ENCODE data around the gene SUN3. TPM values are rescaled to one million over a fixed set of nuclear protein-coding genes. Genes with fewer than 3 reads are reported as not detected.

The SUN3 gene
- total RNA-seq, 1 donor from 2014 or later, result not detected

DNA sequence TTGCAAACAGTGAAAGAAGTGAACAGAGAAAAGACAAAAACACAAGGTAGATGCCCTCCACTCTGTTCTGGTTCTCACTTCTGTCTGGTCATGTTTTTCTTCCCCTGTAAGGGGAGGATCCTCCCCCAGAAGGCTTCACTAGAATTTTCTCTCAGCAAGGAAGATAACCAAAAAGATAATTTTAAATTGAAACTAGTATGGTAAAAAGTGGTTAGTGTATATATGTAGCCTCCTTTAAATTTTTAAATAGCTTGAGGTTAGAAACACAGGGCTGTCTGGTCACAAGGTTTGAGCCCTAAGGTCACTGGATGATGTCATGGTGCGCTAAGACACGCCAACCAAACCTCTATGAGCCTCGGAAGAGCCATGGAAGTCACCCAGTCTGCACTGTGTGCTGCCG is 75.1 kb downstream of the SUN3 start:
- Mint-ChIP-seq H3K27me3 (no peaks in the 10 kb centered on the region), H3K4me3 (no peak overlapping the region), H3K4me1 (no peaks in the 10 kb centered on the region), H3K36me3 (ENCODE audit: low read depth) (peaks cover 44% of the 10 kb centered on the region), H3K27ac (no peak overlapping the region), H3K9me3 (no peaks in the 10 kb centered on the region)
- DNase-seq, result no peak
- POLR2A ChIA-PET, result interaction anchor here (0.6 kb wide), 1 partner anchor 94 kb away, joined by 5 read pairs; no protein-coding TSS in a partner anchor
- no peak for ATAC-seq (ENCODE audit: low read depth)
- intact Hi-C loops (cut with micrococcal nuclease), result no loop called here
- CTCF ChIA-PET, result interaction anchor here (1.1 kb wide), 2 partner anchors 8 to 688 kb away, joined by 3 read pairs; no protein-coding TSS in a partner anchor
- TF ChIP-seq, protein P1, sequence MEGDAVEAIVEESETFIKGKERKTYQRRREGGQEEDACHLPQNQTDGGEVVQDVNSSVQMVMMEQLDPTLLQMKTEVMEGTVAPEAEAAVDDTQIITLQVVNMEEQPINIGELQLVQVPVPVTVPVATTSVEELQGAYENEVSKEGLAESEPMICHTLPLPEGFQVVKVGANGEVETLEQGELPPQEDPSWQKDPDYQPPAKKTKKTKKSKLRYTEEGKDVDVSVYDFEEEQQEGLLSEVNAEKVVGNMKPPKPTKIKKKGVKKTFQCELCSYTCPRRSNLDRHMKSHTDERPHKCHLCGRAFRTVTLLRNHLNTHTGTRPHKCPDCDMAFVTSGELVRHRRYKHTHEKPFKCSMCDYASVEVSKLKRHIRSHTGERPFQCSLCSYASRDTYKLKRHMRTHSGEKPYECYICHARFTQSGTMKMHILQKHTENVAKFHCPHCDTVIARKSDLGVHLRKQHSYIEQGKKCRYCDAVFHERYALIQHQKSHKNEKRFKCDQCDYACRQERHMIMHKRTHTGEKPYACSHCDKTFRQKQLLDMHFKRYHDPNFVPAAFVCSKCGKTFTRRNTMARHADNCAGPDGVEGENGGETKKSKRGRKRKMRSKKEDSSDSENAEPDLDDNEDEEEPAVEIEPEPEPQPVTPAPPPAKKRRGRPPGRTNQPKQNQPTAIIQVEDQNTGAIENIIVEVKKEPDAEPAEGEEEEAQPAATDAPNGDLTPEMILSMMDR (IDR thresholded peaks at IDR 0.05), result no peak

- H3K4me1 Mint-ChIP-seq, result no peaks in the 10 kb centered on the region
- peaks cover 34% of the 10 kb centered on the region for H3K36me3 Mint-ChIP-seq (ENCODE audit: low read depth)
- DNase-seq (no peak), ATAC-seq (ENCODE audit: low read depth) (no peak)
- H3K27ac Mint-ChIP-seq, result no peak overlapping the region
- H3K4me3 Mint-ChIP-seq, result no peak overlapping the region
- H3K27me3 Mint-ChIP-seq, result no peaks in the 10 kb centered on the region
- intact Hi-C loops (cut with micrococcal nuclease), result no loop called here
- POLR2A ChIA-PET, result no interaction called here
- CTCF ChIA-PET, result no interaction called here
- H3K9me3 Mint-ChIP-seq, result no peaks in the 10 kb centered on the region
- TF ChIP-seq, protein P1 (IDR thresholded peaks at IDR 0.05), result no peak
Observed at GRCh38 chr7:47952224-47952623, 76.7 kb downstream of the SUN3 start.

DNA sequence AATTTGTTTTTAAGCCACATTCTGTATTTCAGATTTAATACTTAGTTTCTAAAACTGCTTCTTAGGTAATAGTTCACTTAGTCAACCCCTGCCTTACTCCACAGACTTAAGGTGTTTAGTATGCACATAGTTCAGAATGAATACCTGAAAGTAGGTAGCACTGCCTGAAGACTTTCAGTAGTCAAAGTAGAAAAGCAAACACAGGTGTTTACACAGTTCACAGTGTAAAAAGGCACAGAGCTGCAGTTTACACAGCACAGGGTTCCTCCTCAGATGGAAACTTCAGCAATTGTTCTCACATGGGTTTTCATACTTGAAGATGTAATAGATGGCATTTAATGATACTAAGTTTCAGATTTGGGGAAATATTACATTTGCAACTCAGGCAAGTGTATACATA is 77.5 kb downstream of the SUN3 start:
- TF ChIP-seq, protein P1 (IDR thresholded peaks at IDR 0.05), result no peak
- intact Hi-C loops (cut with micrococcal nuclease), result no loop called here
- DNase-seq (no peak), ATAC-seq (ENCODE audit: low read depth) (no peak)
- Mint-ChIP-seq H3K36me3 (ENCODE audit: low read depth) (peaks cover 25% of the 10 kb centered on the region), H3K4me1 (no peaks in the 10 kb centered on the region), H3K9me3 (no peaks in the 10 kb centered on the region), H3K27me3 (no peaks in the 10 kb centered on the region), H3K4me3 (no peak overlapping the region), H3K27ac (no peak overlapping the region)
- CTCF ChIA-PET, result interaction anchor here (1.7 kb wide), 1 partner anchor 685 kb away, joined by 5 read pairs; no protein-coding TSS in a partner anchor
- POLR2A ChIA-PET, result no interaction called here

DNA sequence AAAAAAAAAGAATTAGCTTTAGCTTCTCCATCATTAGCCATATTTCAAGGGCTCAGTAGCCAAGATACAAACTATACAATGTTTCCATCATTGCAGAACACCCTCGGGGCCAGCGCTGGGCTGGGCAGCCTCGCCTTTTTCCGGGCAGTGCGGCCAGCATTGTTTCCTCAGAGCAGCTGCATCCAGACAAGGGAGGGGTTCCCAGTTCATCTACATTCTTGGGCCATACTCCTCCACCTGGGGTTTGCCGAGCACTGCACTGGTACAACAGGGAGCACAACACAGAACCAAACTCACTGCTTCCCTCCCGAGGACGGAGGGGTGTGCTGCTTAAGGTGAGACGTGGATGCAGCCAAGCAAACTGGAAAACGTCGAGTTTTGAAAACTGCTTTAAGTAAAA is 78.2 kb downstream of the SUN3 start:
- intact Hi-C loops (cut with micrococcal nuclease), result no loop called here
- H3K36me3 Mint-ChIP-seq (ENCODE audit: low read depth), result peaks cover 20% of the 10 kb centered on the region
- no peaks in the 10 kb centered on the region for H3K27me3 Mint-ChIP-seq
- H3K4me1 Mint-ChIP-seq, result no peaks in the 10 kb centered on the region
- H3K4me3 Mint-ChIP-seq, result no peak overlapping the region
- DNase-seq (no peak), ATAC-seq (ENCODE audit: low read depth) (no peak)
- CTCF ChIA-PET, result interaction anchor here (1.7 kb wide), 1 partner anchor 684 kb away, joined by 5 read pairs; no protein-coding TSS in a partner anchor
- H3K27ac Mint-ChIP-seq, result no peak overlapping the region
- no peaks in the 10 kb centered on the region for H3K9me3 Mint-ChIP-seq
- TF ChIP-seq, protein P1 (IDR thresholded peaks at IDR 0.05), result no peak
- POLR2A ChIA-PET, result no interaction called here

DNA sequence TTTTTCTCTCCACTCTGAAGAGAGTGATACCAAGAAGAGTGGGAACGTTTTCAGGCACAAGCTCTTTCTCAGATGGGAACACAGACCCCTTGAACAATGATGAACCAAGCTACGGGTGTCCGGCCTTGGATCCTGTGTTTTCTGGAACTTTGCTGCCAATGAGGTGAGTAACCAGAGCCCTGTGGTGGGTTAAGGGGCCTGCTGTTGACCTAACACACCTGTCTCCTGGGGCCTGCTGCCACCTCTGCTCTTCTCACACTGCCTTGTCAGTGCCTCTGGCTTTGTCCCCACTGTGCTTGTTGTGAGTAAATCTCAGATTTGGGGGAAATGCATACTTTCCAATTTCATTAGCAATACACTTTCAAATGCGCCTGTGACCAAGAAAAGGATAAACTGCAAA is 79.2 kb downstream of the SUN3 start:
- TF ChIP-seq, protein P1 (IDR thresholded peaks at IDR 0.05), result no peak
- H3K27ac Mint-ChIP-seq, result no peak overlapping the region
- POLR2A ChIA-PET, result no interaction called here
- intact Hi-C loops (cut with micrococcal nuclease), result loop anchor here (10.0 kb wide), 1 partner anchor 1905 kb away; no protein-coding TSS in a partner anchor
- no peak overlapping the region for H3K4me3 Mint-ChIP-seq
- ATAC-seq (ENCODE audit: low read depth) (no peak), DNase-seq (no peak)
- CTCF ChIA-PET, result interaction anchor here (1.7 kb wide), 1 partner anchor 683 kb away, joined by 5 read pairs; no protein-coding TSS in a partner anchor
- H3K36me3 Mint-ChIP-seq (ENCODE audit: low read depth), result peaks cover 14% of the 10 kb centered on the region
- H3K9me3 Mint-ChIP-seq, result no peaks in the 10 kb centered on the region
- no peaks in the 10 kb centered on the region for H3K4me1 Mint-ChIP-seq
- peaks cover 3% of the 10 kb centered on the region for H3K27me3 Mint-ChIP-seq

All from activated B cell treated with CpG ODN at 0.5 μM for 24 hours (primary cell).